Activated T-cell treated with anti-CD3 and anti-CD28 coated beads for 1 hour (primary cell): ENCODE results near the gene SOHLH2.

ENCODE experiments used
- DNase-seq: peaks from one replicate; pipeline ENCODE4 v3.0.0-alpha.2; 2020; ENCODE audit warnings: low read depth

The SOHLH2 gene

GRCh38 chr13:36131222-36131930 lies 83.0 kb downstream of the SOHLH2 start, which contains the start of gene DCLK1:
DCLK1 (minus strand) TSS chr13:36131382.
- no peak for DNase-seq

- DNase-seq, result no peak
Measured at GRCh38 chr13:36130552-36131221, 83.7 kb downstream of the SOHLH2 start.

GRCh38 chr13:36130193-36130551 lies 84.2 kb downstream of the SOHLH2 start:
- DNase-seq, result no peak

- no peak for DNase-seq
Measured at GRCh38 chr13:36129539-36129938, 84.8 kb downstream of the SOHLH2 start.

GRCh38 chr13:36126491-36126890 lies 87.9 kb downstream of the SOHLH2 start:
- DNase-seq, result no peak

GRCh38 chr13:36125841-36126240 lies 88.5 kb downstream of the SOHLH2 start:
- DNase-seq, result no peak

GRCh38 chr13:36124236-36124822 lies 90.0 kb downstream of the SOHLH2 start:
- no peak for DNase-seq
